HG02973 (cell line): ENCODE results near the gene BMP2.

Experiments used
- ATAC-seq: cut with Tn5 transposase; IDR thresholded peaks from one replicate; pipeline ENCODE4 v1.9.1; 2021; ENCODE audit warnings: moderate library complexity; ENCODE audit not compliant: unreplicated experiment

Gene BMP2

GRCh38 chr20:6767536-6768227 is at the start of gene BMP2:
Gene BMP2, plus strand, starts transcription at chr20:6767686. Its CDS starts 2,441 bp downstream, at chr20:6770127.
- ATAC-seq: no peak

GRCh38 chr20:6718662-6719368 is 48.7 kb upstream of the BMP2 start:
- ATAC-seq: no peak

- ATAC-seq: no peak
Measured at GRCh38 chr20:6719369-6719721, 48.1 kb upstream of the BMP2 start.

GRCh38 chr20:6726761-6727160 is 40.7 kb upstream of the BMP2 start:
- no peak for ATAC-seq

- ATAC-seq: no peak
Measured at GRCh38 chr20:6730672-6731328, 36.7 kb upstream of the BMP2 start.

- no peak for ATAC-seq
Measured at GRCh38 chr20:6732001-6732447, 35.5 kb upstream of the BMP2 start.

GRCh38 chr20:6732851-6733250 is 34.6 kb upstream of the BMP2 start:
- no peak for ATAC-seq

- ATAC-seq: no peak
Measured at GRCh38 chr20:6733965-6734364, 33.5 kb upstream of the BMP2 start.

- ATAC-seq: no peak
Measured at GRCh38 chr20:6735942-6736845, 31.3 kb upstream of the BMP2 start.

GRCh38 chr20:6739406-6739805 is 28.1 kb upstream of the BMP2 start:
- no peak for ATAC-seq

GRCh38 chr20:6740096-6740495 is 27.4 kb upstream of the BMP2 start:
- no peak for ATAC-seq

GRCh38 chr20:6744180-6744579 is 23.3 kb upstream of the BMP2 start:
- ATAC-seq: no peak

GRCh38 chr20:6744805-6745204 is 22.7 kb upstream of the BMP2 start:
- ATAC-seq: no peak

- ATAC-seq: no peak
Measured at GRCh38 chr20:6746901-6747609, 20.4 kb upstream of the BMP2 start.

GRCh38 chr20:6750438-6750837 is 17.0 kb upstream of the BMP2 start:
- no peak for ATAC-seq

- ATAC-seq: no peak
Measured at GRCh38 chr20:6756693-6757595, 10.5 kb upstream of the BMP2 start.

GRCh38 chr20:6764619-6765018 is 2.9 kb upstream of the BMP2 start:
- ATAC-seq: no peak

GRCh38 chr20:6765469-6766058 is 1.9 kb upstream of the BMP2 start:
- no peak for ATAC-seq

GRCh38 chr20:6766433-6766832 is 1.1 kb upstream of the BMP2 start:
- no peak for ATAC-seq
